HepG2 (cell line): ENCODE measurements around the gene TMEM170B. TPM values are rescaled to one million over a fixed set of nuclear protein-coding genes. Genes with fewer than 3 reads are reported as not detected.

Source experiments
- FOSL1 ChIP-seq: sonication (generic); formaldehyde crosslinking; IDR thresholded peaks from 2 replicates; pipeline ENCODE4 v1.9.0; 2021; ENCODE audit warnings: missing genetic modification reagents, borderline replicate concordance
- FUBP1 ChIP-seq: sonication (generic); formaldehyde crosslinking; IDR thresholded peaks from 2 replicates; pipeline ENCODE4 v1.5.1; 2020; ENCODE audit warnings: missing genetic modification reagents, mild to moderate bottlenecking, borderline replicate concordance
- KDM6A ChIP-seq: IDR thresholded peaks from 2 replicates; pipeline ENCODE4 v1.6.1; 2016; ENCODE audit warnings: low read depth
- SNAI1 ChIP-seq: sonication (generic); formaldehyde crosslinking; IDR thresholded peaks from 2 replicates; pipeline ENCODE4 v1.5.0; 2020; ENCODE audit warnings: mild to moderate bottlenecking, missing genetic modification reagents, borderline replicate concordance
- ZMAT3 ChIP-seq: sonication (generic); formaldehyde crosslinking; conservative IDR thresholded peaks from 2 replicates; pipeline ENCODE4 v1.7.0; 2021; ENCODE audit warnings: missing genetic modification reagents
- ZSCAN20 ChIP-seq: sonication (generic); formaldehyde crosslinking; IDR thresholded peaks from 2 replicates; pipeline ENCODE4 v1.4.0; 2020; ENCODE audit warnings: missing genetic modification reagents, mild to moderate bottlenecking, borderline replicate concordance
- polyA plus RNA-seq, 8 experiments: library from polyadenylated mRNA; depleted of rRNA in 3 of 8; stranded (reverse) in 7 of 8; unstranded in 1 of 8; fragments of >200 nt; fragmentation: Illumina TruSeq in 4 of 8; extraction: Trizol in 4 of 8; gene quantifications; 2 replicates each; pipeline versions ENCODE4 v1.2.1 to v1.2.3, GENCODE V29; 2011 to 2016; ENCODE audit warnings: low read depth in 4 of 8, missing spikeins in 1 of 8, mixed read lengths in 1 of 8; ENCODE audit not compliant: insufficient read depth in 1 of 8
- total RNA-seq, 5 experiments: library from RNA; depleted of rRNA; stranded (reverse); fragments of >200 nt; fragmentation: Illumina TruSeq; extraction: Trizol; gene quantifications; 2 replicates each; pipeline ENCODE4 v1.2.3, GENCODE V29; 2016; ENCODE audit warnings: low read depth in 1 of 5
- TF ChIP-seq, protein P1 (sequence below): sonication (generic); formaldehyde crosslinking; IDR thresholded peaks from 2 replicates; pipeline ENCODE4 v1.4.0; 2020; ENCODE audit warnings: mild to moderate bottlenecking, missing genetic modification reagents
- TF ChIP-seq, protein P2 (sequence below): sonication (generic); formaldehyde crosslinking; IDR thresholded peaks from 2 replicates; pipeline ENCODE4 v1.8.0; 2022; ENCODE audit warnings: mild to moderate bottlenecking, missing genetic modification reagents, borderline replicate concordance
- TF ChIP-seq, protein P3 (sequence below), 2 experiments: sonication (generic) in 1 of 2; formaldehyde crosslinking in 1 of 2; IDR thresholded peaks; 2 replicates each; pipeline versions ENCODE4 v1.4.0 to v1.6.1; 2016 to 2020; ENCODE audit warnings: borderline replicate concordance in 1 of 2, low read depth in 1 of 2, mild to moderate bottlenecking in 1 of 2, missing genetic modification reagents in 1 of 2
- TF ChIP-seq, protein P4 (sequence below): sonication (generic); formaldehyde crosslinking; conservative IDR thresholded peaks from 2 replicates; pipeline ENCODE4 v1.8.0; 2022; ENCODE audit warnings: mild to moderate bottlenecking, moderate library complexity, missing genetic modification reagents

The TMEM170B gene
- total and polyA plus RNA-seq, 2 of the 13 experiments (the other 11 are each of a cell fraction or from before 2014, with no cell fraction given) = 3.3 to 9.4 TPM

DNA sequence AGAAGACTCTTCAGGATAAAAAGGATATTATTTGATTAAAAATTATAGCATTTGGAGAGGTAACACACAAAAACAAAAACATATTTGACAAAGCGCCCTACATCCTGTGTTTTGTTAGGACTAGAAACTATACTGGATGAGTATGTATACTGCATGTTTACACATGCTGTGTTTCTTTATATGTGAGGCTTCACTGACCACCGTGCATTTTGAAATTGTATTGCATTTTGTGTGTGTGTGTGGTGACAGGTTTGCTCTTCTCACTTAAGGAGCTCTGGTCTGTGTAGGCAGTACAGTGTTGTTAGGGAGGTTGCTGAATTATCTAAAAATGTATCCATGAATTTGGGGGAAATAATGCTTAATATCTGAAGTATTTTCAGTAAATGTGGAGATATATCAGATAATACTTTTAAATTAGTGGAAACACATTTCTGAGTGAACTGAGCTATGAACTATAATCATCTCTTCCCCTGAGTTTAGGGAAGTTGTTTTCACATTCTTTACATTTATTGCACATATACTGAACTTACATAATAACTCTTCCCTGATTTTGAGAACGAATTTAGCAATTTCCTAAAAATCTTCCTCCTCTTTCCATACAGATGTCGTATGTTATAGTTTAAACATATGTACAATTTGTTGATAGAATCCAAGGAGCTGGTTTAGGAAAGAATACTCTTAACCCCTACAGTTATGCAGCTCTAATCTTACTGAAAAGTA lies 43.3 kb downstream of the TMEM170B start (continued):
- TF ChIP-seq, protein P1, sequence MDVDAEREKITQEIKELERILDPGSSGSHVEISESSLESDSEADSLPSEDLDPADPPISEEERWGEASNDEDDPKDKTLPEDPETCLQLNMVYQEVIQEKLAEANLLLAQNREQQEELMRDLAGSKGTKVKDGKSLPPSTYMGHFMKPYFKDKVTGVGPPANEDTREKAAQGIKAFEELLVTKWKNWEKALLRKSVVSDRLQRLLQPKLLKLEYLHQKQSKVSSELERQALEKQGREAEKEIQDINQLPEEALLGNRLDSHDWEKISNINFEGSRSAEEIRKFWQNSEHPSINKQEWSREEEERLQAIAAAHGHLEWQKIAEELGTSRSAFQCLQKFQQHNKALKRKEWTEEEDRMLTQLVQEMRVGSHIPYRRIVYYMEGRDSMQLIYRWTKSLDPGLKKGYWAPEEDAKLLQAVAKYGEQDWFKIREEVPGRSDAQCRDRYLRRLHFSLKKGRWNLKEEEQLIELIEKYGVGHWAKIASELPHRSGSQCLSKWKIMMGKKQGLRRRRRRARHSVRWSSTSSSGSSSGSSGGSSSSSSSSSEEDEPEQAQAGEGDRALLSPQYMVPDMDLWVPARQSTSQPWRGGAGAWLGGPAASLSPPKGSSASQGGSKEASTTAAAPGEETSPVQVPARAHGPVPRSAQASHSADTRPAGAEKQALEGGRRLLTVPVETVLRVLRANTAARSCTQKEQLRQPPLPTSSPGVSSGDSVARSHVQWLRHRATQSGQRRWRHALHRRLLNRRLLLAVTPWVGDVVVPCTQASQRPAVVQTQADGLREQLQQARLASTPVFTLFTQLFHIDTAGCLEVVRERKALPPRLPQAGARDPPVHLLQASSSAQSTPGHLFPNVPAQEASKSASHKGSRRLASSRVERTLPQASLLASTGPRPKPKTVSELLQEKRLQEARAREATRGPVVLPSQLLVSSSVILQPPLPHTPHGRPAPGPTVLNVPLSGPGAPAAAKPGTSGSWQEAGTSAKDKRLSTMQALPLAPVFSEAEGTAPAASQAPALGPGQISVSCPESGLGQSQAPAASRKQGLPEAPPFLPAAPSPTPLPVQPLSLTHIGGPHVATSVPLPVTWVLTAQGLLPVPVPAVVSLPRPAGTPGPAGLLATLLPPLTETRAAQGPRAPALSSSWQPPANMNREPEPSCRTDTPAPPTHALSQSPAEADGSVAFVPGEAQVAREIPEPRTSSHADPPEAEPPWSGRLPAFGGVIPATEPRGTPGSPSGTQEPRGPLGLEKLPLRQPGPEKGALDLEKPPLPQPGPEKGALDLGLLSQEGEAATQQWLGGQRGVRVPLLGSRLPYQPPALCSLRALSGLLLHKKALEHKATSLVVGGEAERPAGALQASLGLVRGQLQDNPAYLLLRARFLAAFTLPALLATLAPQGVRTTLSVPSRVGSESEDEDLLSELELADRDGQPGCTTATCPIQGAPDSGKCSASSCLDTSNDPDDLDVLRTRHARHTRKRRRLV (CRISPR knock-in tag) = no peak
- TF ChIP-seq, protein P2, sequence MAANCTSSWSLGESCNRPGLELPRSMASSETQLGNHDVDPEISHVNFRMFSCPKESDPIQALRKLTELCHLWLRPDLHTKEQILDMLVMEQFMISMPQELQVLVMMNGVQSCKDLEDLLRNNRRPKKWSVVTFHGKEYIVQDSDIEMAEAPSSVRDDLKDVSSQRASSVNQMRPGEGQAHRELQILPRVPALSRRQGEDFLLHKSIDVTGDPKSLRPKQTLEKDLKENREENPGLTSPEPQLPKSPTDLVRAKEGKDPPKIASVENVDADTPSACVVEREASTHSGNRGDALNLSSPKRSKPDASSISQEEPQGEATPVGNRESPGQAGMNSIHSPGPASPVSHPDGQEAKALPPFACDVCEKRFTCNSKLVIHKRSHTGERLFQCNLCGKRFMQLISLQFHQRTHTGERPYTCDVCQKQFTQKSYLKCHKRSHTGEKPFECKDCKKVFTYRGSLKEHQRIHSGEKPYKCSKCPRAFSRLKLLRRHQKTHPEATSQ (CRISPR knock-in tag) = no peak
- TF ChIP-seq SNAI1 (CRISPR knock-in tag) = no peak
- TF ChIP-seq, protein P3, sequence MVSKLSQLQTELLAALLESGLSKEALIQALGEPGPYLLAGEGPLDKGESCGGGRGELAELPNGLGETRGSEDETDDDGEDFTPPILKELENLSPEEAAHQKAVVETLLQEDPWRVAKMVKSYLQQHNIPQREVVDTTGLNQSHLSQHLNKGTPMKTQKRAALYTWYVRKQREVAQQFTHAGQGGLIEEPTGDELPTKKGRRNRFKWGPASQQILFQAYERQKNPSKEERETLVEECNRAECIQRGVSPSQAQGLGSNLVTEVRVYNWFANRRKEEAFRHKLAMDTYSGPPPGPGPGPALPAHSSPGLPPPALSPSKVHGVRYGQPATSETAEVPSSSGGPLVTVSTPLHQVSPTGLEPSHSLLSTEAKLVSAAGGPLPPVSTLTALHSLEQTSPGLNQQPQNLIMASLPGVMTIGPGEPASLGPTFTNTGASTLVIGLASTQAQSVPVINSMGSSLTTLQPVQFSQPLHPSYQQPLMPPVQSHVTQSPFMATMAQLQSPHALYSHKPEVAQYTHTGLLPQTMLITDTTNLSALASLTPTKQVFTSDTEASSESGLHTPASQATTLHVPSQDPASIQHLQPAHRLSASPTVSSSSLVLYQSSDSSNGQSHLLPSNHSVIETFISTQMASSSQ (IDR thresholded peaks at IDR 0.05; ENCODE audit: low read depth) = no peak
- TF ChIP-seq, protein P3 (CRISPR knock-in tag; IDR thresholded peaks at IDR 0.05; ENCODE audit: borderline replicate concordance) = no peak
- no peak for TF ChIP-seq KDM6A (CRISPR knock-in tag)
- TF ChIP-seq, protein P4, sequence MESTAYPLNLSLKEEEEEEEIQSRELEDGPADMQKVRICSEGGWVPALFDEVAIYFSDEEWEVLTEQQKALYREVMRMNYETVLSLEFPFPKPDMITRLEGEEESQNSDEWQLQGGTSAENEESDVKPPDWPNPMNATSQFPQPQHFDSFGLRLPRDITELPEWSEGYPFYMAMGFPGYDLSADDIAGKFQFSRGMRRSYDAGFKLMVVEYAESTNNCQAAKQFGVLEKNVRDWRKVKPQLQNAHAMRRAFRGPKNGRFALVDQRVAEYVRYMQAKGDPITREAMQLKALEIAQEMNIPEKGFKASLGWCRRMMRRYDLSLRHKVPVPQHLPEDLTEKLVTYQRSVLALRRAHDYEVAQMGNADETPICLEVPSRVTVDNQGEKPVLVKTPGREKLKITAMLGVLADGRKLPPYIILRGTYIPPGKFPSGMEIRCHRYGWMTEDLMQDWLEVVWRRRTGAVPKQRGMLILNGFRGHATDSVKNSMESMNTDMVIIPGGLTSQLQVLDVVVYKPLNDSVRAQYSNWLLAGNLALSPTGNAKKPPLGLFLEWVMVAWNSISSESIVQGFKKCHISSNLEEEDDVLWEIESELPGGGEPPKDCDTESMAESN (CRISPR knock-in tag) = no peak
- TF ChIP-seq FOSL1 (CRISPR knock-in tag) = no peak
- no peak for TF ChIP-seq FUBP1
- TF ChIP-seq ZSCAN20 (CRISPR knock-in tag) = no peak
- TF ChIP-seq ZMAT3 (CRISPR knock-in tag) = no peak
